ENCODE data around the gene SPATA17. TPM values are rescaled to one million over a fixed set of nuclear protein-coding genes. Genes with fewer than 3 reads are reported as not detected.
"Not testable (repeated sequence)": the region's sequence is repeated elsewhere in the genome, so short reads cannot be mapped to it uniquely, and the experiment has no call there.

Gene SPATA17
- total RNA-seq, 4 donors from 2014 or later, result 0.42 to 0.69 (median 0.48) TPM

DNA sequence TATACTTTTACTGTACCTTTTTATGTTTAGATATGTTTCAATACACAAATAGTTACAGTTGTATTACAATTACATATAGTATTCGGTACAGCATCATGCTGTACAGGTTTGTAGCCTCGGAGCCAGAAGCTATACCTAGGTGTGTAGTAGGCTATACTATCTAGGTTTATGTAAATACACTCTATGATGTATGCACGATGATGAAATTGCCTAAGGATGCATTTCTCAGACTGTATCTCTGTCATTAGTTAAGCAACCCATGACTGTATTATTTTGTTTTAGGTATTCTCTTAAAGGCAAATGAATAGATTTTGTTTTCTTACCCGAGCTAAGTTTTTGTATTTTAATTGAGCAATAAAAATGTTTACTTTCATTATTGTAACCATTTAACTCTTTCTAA lies 56.4 kb downstream of the SPATA17 start:
- WGBS, result 89% methylated on average over 4 of the region's 4 CpGs
- intact Hi-C loops (cut with DNase I), result no loop called here
- TF ChIP-seq POLR2A (IDR thresholded peaks at IDR 0.05; ENCODE audit: low read depth) (no peak), POLR2AphosphoS5 (IDR thresholded peaks at IDR 0.05) (no peak)
- no peaks in the 10 kb centered on the region for H3K4me1 ChIP-seq
- H3K27me3 ChIP-seq, result no peaks in the 10 kb centered on the region
- no peak overlapping the region for H3K4me3 ChIP-seq
- no peak overlapping the region for H3K27ac ChIP-seq (replicated peaks in 1 of 4)
- no peaks in the 10 kb centered on the region for H3K9me3 ChIP-seq
- H3K36me3 ChIP-seq, result no peaks in the 10 kb centered on the region
- DNase-seq (ENCODE audit: extremely low spot score), result no peak

DNA sequence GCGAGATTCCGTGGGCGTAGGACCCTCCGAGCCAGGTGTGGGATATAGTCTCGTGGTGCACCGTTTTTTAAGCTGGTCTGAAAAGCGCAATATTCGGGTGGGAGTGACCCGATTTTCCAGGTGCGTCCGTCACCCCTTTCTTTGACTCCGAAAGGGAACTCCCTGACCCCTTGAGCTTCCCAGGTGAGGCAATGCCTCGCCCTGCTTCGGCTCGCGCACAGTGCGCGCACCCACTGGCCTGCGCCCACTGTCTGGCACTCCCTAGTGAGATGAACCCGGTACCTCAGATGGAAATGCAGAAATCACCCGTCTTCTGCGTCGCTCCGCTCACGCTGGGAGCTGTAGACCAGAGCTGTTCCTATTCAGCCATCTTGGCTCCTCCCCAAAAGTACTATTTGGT lies 65.0 kb downstream of the SPATA17 start:
- not testable (repeated sequence) for DNase-seq (ENCODE audit: extremely low spot score)

DNA sequence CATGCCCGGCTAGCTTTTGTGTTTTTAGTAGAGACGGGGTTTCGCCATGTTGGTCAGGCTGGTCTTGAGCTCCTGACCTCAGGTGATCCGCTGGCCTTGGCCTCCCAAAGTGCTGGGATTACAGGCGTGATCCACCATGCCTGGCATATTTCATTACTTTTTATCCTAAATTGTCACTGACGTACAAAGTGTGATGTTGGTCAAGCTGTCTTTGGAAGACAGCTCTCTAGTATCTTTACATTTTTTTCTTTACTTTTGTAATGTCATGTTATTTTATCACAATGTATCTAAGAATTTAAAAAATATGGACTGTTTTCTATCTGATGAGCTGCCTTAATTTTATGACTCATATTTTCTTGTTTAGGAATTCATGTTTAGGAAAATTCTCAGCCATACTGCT lies 72.2 kb downstream of the SPATA17 start:
- intact Hi-C loops (cut with DNase I), result no loop called here
- no peaks in the 10 kb centered on the region for H3K27me3 ChIP-seq

More for the DNA sequence above, 65.0 kb downstream of the SPATA17 start:
- H3K4me3 ChIP-seq; H3K36me3 ChIP-seq; intact Hi-C loops (cut with DNase I); H3K4me1 ChIP-seq; H3K9me3 ChIP-seq; H3K27me3 ChIP-seq; H3K27ac ChIP-seq (replicated peaks in 1 of 4): not testable (repeated sequence)
- WGBS, result 92% methylated on average over 19 of the region's 25 CpGs

DNA sequence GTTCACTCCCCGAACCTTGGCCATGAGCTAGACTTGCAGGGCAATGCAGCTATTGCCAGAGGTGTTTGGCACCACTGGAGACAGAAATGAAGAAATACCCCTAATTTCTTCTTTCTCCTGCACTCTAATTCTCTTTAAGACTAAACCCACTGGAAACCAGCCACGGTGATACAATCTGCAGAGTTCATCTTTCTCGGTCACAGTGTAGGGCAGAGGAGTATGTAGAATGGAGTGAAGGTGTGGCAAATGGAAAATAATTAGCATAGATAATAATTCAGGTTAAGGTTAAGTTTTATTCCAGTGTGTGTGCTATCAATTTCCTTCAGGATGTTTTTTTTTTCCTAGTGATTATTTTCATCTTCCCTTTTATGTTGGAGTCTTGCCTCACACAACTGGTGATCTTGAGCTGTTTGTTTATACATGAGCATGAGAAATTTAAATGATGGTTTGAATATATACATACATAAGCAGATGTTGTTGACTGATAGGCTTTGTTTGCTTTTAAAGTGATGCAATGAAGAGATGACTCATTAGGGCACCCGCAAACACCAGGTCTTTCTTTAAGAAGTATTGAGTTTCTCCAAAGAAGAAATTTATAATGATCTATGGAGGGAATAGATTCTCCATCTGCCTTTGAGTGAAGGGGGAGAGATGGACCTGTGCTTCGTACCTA lies 81.9 kb downstream of the SPATA17 start:
- H3K4me3 ChIP-seq, result no peak overlapping the region
- H3K4me1 ChIP-seq, result no peaks in the 10 kb centered on the region
- no peaks in the 10 kb centered on the region for H3K27me3 ChIP-seq
- H3K36me3 ChIP-seq, result no peaks in the 10 kb centered on the region
- no peaks in the 10 kb centered on the region for H3K9me3 ChIP-seq
- no peak for DNase-seq (ENCODE audit: extremely low spot score)
- TF ChIP-seq EP300 (IDR thresholded peaks at IDR 0.05) (no peak), POLR2A (IDR thresholded peaks at IDR 0.05; ENCODE audit: low read depth) (no peak), POLR2AphosphoS5 (IDR thresholded peaks at IDR 0.05) (no peak)
- TF ChIP-seq, protein P1, sequence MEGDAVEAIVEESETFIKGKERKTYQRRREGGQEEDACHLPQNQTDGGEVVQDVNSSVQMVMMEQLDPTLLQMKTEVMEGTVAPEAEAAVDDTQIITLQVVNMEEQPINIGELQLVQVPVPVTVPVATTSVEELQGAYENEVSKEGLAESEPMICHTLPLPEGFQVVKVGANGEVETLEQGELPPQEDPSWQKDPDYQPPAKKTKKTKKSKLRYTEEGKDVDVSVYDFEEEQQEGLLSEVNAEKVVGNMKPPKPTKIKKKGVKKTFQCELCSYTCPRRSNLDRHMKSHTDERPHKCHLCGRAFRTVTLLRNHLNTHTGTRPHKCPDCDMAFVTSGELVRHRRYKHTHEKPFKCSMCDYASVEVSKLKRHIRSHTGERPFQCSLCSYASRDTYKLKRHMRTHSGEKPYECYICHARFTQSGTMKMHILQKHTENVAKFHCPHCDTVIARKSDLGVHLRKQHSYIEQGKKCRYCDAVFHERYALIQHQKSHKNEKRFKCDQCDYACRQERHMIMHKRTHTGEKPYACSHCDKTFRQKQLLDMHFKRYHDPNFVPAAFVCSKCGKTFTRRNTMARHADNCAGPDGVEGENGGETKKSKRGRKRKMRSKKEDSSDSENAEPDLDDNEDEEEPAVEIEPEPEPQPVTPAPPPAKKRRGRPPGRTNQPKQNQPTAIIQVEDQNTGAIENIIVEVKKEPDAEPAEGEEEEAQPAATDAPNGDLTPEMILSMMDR (IDR thresholded peaks at IDR 0.05), result no peak
- WGBS, result 85% methylated on average over 5 of the region's 5 CpGs
- no peak overlapping the region for H3K27ac ChIP-seq (replicated peaks in 1 of 4)
- intact Hi-C loops (cut with DNase I), result no loop called here

More for the DNA sequence above, 72.2 kb downstream of the SPATA17 start:
- 85% methylated on average over 6 of the region's 6 CpGs for WGBS
- TF ChIP-seq POLR2A (IDR thresholded peaks at IDR 0.05; ENCODE audit: low read depth), result no peak
- TF ChIP-seq POLR2AphosphoS5 (IDR thresholded peaks at IDR 0.05), result no peak
- TF ChIP-seq EP300 (IDR thresholded peaks at IDR 0.05), result no peak
- TF ChIP-seq, protein P1 (IDR thresholded peaks at IDR 0.05), result no peak
- Histone ChIP-seq H3K27ac (replicated peaks in 1 of 4) (no peak overlapping the region), H3K9me3 (no peaks in the 10 kb centered on the region), H3K36me3 (no peaks in the 10 kb centered on the region), H3K4me1 (no peaks in the 10 kb centered on the region), H3K4me3 (no peak overlapping the region)
- DNase-seq (ENCODE audit: extremely low spot score), result no peak

DNA sequence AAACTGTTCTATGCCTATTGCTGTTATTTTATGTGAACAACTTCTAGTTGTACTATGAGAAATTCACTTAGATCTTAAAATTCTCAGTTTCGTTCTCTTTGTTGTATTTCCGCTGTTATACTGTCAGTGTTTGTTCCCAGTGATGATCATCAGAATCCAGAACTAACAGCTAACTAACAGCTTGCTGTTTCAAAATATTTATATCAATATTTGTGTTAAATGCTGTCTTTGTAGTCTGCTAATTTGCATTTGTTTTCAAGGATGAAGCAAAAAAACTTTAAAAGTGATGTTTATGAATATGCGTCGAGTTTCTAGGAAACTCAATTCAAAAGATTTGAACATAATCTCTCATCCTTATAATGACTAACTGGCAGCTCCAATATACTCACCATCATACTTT lies 84.5 kb downstream of the SPATA17 start:
- TF ChIP-seq, protein P1 (IDR thresholded peaks at IDR 0.05), result no peak
- TF ChIP-seq POLR2AphosphoS5 (IDR thresholded peaks at IDR 0.05) (no peak), POLR2A (IDR thresholded peaks at IDR 0.05; ENCODE audit: low read depth) (no peak), EP300 (IDR thresholded peaks at IDR 0.05) (no peak)
- Histone ChIP-seq H3K4me1 (no peaks in the 10 kb centered on the region), H3K4me3 (no peak overlapping the region), H3K9me3 (peaks cover 0 to 2% (median 0%) of the 10 kb centered on the region in 4 donors), H3K27me3 (no peaks in the 10 kb centered on the region), H3K27ac (replicated peaks in 1 of 4) (no peak overlapping the region), H3K36me3 (no peaks in the 10 kb centered on the region)
- DNase-seq (ENCODE audit: extremely low spot score), result no peak
- intact Hi-C loops (cut with DNase I), result no loop called here
- WGBS, result 89% methylated on average over 4 of the region's 4 CpGs

DNA sequence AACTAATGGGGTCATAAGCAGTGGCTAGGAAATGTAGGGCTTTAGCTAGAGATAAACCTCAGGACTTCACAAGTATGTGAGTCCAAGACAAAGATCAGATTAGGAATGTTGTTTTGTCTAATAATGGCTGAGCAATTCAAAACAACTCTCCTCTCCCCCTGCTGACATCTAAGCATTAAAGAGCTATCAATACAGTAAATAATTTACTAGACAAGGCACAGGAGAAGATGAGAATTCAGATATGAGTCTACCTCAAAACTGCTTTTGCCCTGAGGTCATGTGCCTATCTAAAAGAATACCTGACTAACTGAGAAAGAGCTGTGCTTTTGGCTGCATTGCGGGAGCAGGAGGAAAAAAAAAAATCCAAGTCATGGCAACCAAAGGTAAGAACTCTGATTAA lies 86.8 kb downstream of the SPATA17 start:
- no peaks in the 10 kb centered on the region for H3K27me3 ChIP-seq
- no peaks in the 10 kb centered on the region for H3K36me3 ChIP-seq
- TF ChIP-seq, protein P1 (IDR thresholded peaks at IDR 0.05), result no peak
- TF ChIP-seq POLR2AphosphoS5 (IDR thresholded peaks at IDR 0.05), result no peak
- TF ChIP-seq EP300 (IDR thresholded peaks at IDR 0.05), result no peak
- no peak for TF ChIP-seq POLR2A (IDR thresholded peaks at IDR 0.05; ENCODE audit: low read depth)
- peaks cover 0 to 2% (median 0%) of the 10 kb centered on the region in 4 donors for H3K9me3 ChIP-seq
- WGBS, result 100% methylated on average over 1 of the region's 1 CpG
- intact Hi-C loops (cut with DNase I), result no loop called here
- no peak for DNase-seq (ENCODE audit: extremely low spot score)
- no peak overlapping the region for H3K4me3 ChIP-seq
- no peaks in the 10 kb centered on the region for H3K4me1 ChIP-seq
- no peak overlapping the region for H3K27ac ChIP-seq (replicated peaks in 1 of 4)
